GM12878 (cell line): ENCODE results near the gene FGF2. TPM values are rescaled to one million over a fixed set of nuclear protein-coding genes. Genes with fewer than 3 reads are reported as not detected.

ENCODE experiments used
- ATAC-seq: fragments of 200-7000 bp; cut with Tn5 transposase; 3 replicates; pipeline ENCODE4 v1.9.1; 2020; ENCODE audit warnings: mild to moderate bottlenecking, moderate library complexity
- BruUV-seq: library from RNA; stranded (reverse); fragments of 400-500 nt; replicated peaks from 2 replicates; lab custom pipeline; 2021; lab: Mats Ljungman, UMichigan
- CTCF ChIA-PET: fragments of 300-600 bp; sonication (Branson Sonifier 250); formaldehyde crosslinking; extraction: SDS; loops from one replicate; lab custom pipeline; 2021; ENCODE audit warnings: inconsistent platforms; lab: Yijun Ruan, JAX
- POLR2A ChIA-PET: fragments of 350-600 bp; formaldehyde crosslinking; extraction: SDS; loops from one replicate; lab custom pipeline; 2021; ENCODE audit warnings: inconsistent platforms; lab: Charles Lee
- RAD21 ChIA-PET: fragments of 300-600 bp; sonication (Branson Sonifier 250); formaldehyde crosslinking; loops from one replicate; lab custom pipeline; 2023; ENCODE audit warnings: antibody characterized with exemption; ENCODE audit not compliant: unreplicated experiment; lab: Charles Lee
- SMC1A ChIA-PET: fragments of 300-600 bp; sonication (Branson Sonifier 250); formaldehyde crosslinking; loops from one replicate; lab custom pipeline; 2023; ENCODE audit not compliant: unreplicated experiment, uncharacterized antibody; lab: Charles Lee
- DNase-seq: peaks from one replicate; pipeline ENCODE4 v3.0.0-alpha.2; 2011; ENCODE audit warnings: low read depth, low spot score
- FAIRE-seq: peaks from 3 replicates; lab custom pipeline; 2011; peaks lifted over from hg19 to GRCh38; lab: Jason Lieb, UNC
- H2AFZ ChIP-seq: 2 replicates; pipeline ENCODE4 v1.6.0; 2011; ENCODE audit warnings: low read depth, low read length, control low read depth; ENCODE audit not compliant: control insufficient read depth
- H3K27ac ChIP-seq: 2 replicates; pipeline ENCODE4 v1.5.1; 2011; ENCODE audit warnings: control low read depth; ENCODE audit not compliant: control insufficient read depth, insufficient read depth
- H3K27me3 ChIP-seq, 2 experiments: replicated peaks in 1 of 2; 2 replicates each; pipeline versions ENCODE4 v1.6.0 to v1.6.1; 2011; ENCODE audit warnings: low read length in 1 of 2; ENCODE audit not compliant: control insufficient read depth in 2 of 2, insufficient read depth in 2 of 2
- H3K36me3 ChIP-seq, 2 experiments: 2 replicates each; pipeline ENCODE4 v1.5.1; 2011; ENCODE audit warnings: low read length in 1 of 2; ENCODE audit not compliant: control insufficient read depth in 2 of 2, insufficient read depth in 2 of 2
- H3K4me1 ChIP-seq: 2 replicates; pipeline ENCODE4 v1.6.1; 2011; ENCODE audit warnings: mild to moderate bottlenecking, low read length, moderate library complexity, mixed read lengths; ENCODE audit not compliant: control insufficient read depth, insufficient read depth
- H3K4me2 ChIP-seq: 2 replicates; pipeline ENCODE4 v1.6.0; 2011; ENCODE audit warnings: control low read depth; ENCODE audit not compliant: control insufficient read depth, insufficient read depth
- H3K4me3 ChIP-seq: fragments of 200-600 bp; sonication (generic); 2 replicates; pipeline ENCODE4 v1.5.1; 2016
- H3K79me2 ChIP-seq: 2 replicates; pipeline ENCODE4 v1.6.0; 2011; ENCODE audit warnings: low read length; ENCODE audit not compliant: control insufficient read depth, insufficient read depth
- H3K9ac ChIP-seq: 2 replicates; pipeline ENCODE4 v1.8.0; 2011; ENCODE audit warnings: low read length, control low read depth, mixed read lengths; ENCODE audit not compliant: control insufficient read depth, insufficient read depth
- H3K9me3 ChIP-seq: replicated peaks from 3 replicates; pipeline ENCODE4 v1.5.1; 2011; ENCODE audit warnings: mild to moderate bottlenecking, low read length; ENCODE audit not compliant: control insufficient read depth, insufficient read depth
- H4K20me1 ChIP-seq: 2 replicates; pipeline ENCODE4 v1.6.0; 2011; ENCODE audit not compliant: control insufficient read depth, insufficient read depth
- BCL3 ChIP-seq: IDR thresholded peaks from 2 replicates; pipeline ENCODE4 v1.6.1; 2011; ENCODE audit warnings: borderline replicate concordance, low read depth, mild to moderate bottlenecking, moderate library complexity, low read length; ENCODE audit not compliant: insufficient read depth, poor library complexity, severe bottlenecking
- CBFB ChIP-seq: IDR thresholded peaks from 2 replicates; pipeline ENCODE4 v1.6.1; 2016; ENCODE audit warnings: antibody characterized with exemption, low read depth
- E2F8 ChIP-seq: fragments of 450-650 bp; IDR thresholded peaks from 2 replicates; pipeline ENCODE4 v1.6.1; 2018; ENCODE audit warnings: mild to moderate bottlenecking, low read depth, moderate library complexity; ENCODE audit not compliant: partially characterized antibody
- IKZF2 ChIP-seq, 2 experiments: fragments of 450-650 bp; IDR thresholded peaks; 2 replicates each; pipeline ENCODE4 v1.6.1; 2017; ENCODE audit warnings: mild to moderate bottlenecking in 2 of 2, moderate library complexity in 2 of 2
- MLLT1 ChIP-seq: fragments of 450-650 bp; IDR thresholded peaks from 2 replicates; pipeline ENCODE4 v1.6.1; 2016; ENCODE audit warnings: mild to moderate bottlenecking
- MXI1 ChIP-seq: fragments of 150-350 bp; IDR thresholded peaks from 2 replicates; pipeline ENCODE4 v1.6.1; 2011; ENCODE audit warnings: low read depth, mild to moderate bottlenecking, inconsistent platforms, low read length, improper control_type of control experiment
- PBX3 ChIP-seq: IDR thresholded peaks from 2 replicates; pipeline ENCODE4 v1.6.1; 2011; ENCODE audit warnings: mild to moderate bottlenecking, low read depth, low read length, moderate library complexity; ENCODE audit not compliant: insufficient replicate concordance
- RBBP5 ChIP-seq: fragments of 200-600 bp; sonication (generic); conservative IDR thresholded peaks from 2 replicates; pipeline ENCODE4 v1.6.1; 2016
- RELA ChIP-seq: fragments of 450-650 bp; IDR thresholded peaks from 2 replicates; pipeline ENCODE4 v1.8.0; 2014; ENCODE audit warnings: borderline replicate concordance; ENCODE audit not compliant: partially characterized antibody
- RUNX3 ChIP-seq: IDR thresholded peaks from 2 replicates; pipeline ENCODE4 v1.6.1; 2012; ENCODE audit warnings: low read length, inconsistent platforms
- SMAD5 ChIP-seq: IDR thresholded peaks from 2 replicates; pipeline ENCODE4 v1.6.1; 2016; ENCODE audit warnings: antibody characterized with exemption, low read depth
- ZNF217 ChIP-seq: fragments of 450-650 bp; IDR thresholded peaks from 2 replicates; pipeline ENCODE4 v1.6.1; 2017; ENCODE audit warnings: antibody characterized with exemption, mild to moderate bottlenecking
- ZNF24 ChIP-seq: fragments of 450-650 bp; IDR thresholded peaks from 2 replicates; pipeline ENCODE4 v1.6.1; 2017; ENCODE audit warnings: antibody characterized with exemption, mild to moderate bottlenecking
- ZZZ3 ChIP-seq: IDR thresholded peaks from 2 replicates; pipeline ENCODE4 v1.6.1; 2011; ENCODE audit warnings: low read depth; ENCODE audit not compliant: control insufficient read depth, insufficient read length
- WGBS: methylation state at CpG from one replicate; pipeline ENCODE4 v1.1.6; 2016; ENCODE audit warnings: low lambda C conversion rate; ENCODE audit not compliant: insufficient replicate concordance, insufficient coverage; ENCODE audit errors: missing lambda C conversion rate; 5-methylcytosine and 5-hydroxymethylcytosine counted together
- in situ Hi-C: fragments of 300-500 bp; cut with MboI; formaldehyde crosslinking; loops from 9 replicates; pipeline ENCODE4 v1.14.3; 2018; ENCODE audit warnings: mixed read lengths
- intact Hi-C: fragments of 100-400 bp; cut with micrococcal nuclease; formaldehyde crosslinking; loops from one replicate; pipeline ENCODE4 v1.14.2; 2022; ENCODE audit not compliant: unreplicated experiment
- polyA plus RNA-seq, 11 experiments: library from polyadenylated mRNA; depleted of rRNA in 4 of 11; unstranded in 6 of 11; stranded (reverse) in 5 of 11; fragments of >200 nt; fragmentation: Nextera tagmentation in 4 of 11; fragmentation: Illumina TruSeq in 1 of 11; extraction: Ambion mirVana in 4 of 11; extraction: Trizol in 1 of 11; gene quantifications; 1 replicate in 1 of 11; 2 replicates in 10 of 11; pipeline versions ENCODE4 v1.2.1 to v1.2.3, GENCODE V29; 2011 to 2016; ENCODE audit warnings: inconsistent platforms in 2 of 11, missing spikeins in 2 of 11, low read depth in 1 of 11
- total RNA-seq, 4 experiments: library from RNA; depleted of rRNA in 3 of 4; stranded (reverse); fragments of >200 nt in 3 of 4; fragmentation: Illumina TruSeq in 1 of 4; extraction: Trizol in 1 of 4; gene quantifications; 2 replicates each; pipeline versions ENCODE4 v1.2.1 to v1.2.3, GENCODE V29; 2013 to 2021

FGF2 gene
- total and polyA plus RNA-seq, 10 of the 15 experiments (the other 5 are each of a cell fraction or from before 2014, with no cell fraction given), result 0.13 to 1.7 (median 0.25) TPM

GRCh38 chr4:122875949-122876348 is 49.3 kb downstream of the FGF2 start (continued):
- TF ChIP-seq PBX3, result no peak
- TF ChIP-seq SMAD5, result no peak
- TF ChIP-seq BCL3, result no peak
- TF ChIP-seq ZZZ3, result no peak
- TF ChIP-seq, all 136 proteins: peak for 0

GRCh38 chr4:122876456-122876855 is 49.8 kb downstream of the FGF2 start:
- no peak overlapping the region for H3K4me3 ChIP-seq
- in situ Hi-C loops, result no loop called here
- no peaks in the 10 kb centered on the region for H3K36me3 ChIP-seq
- no TSS peak for BruUV-seq
- ChIA-PET SMC1A (interaction anchor here (0.6 kb wide), 2 partner anchors 27 to 806 kb away, joined by 3 read pairs; no protein-coding TSS in a partner anchor), CTCF (no interaction called here), POLR2A (no interaction called here), RAD21 (no interaction called here)
- DNase-seq (no peak), FAIRE-seq (no peak), ATAC-seq (no peak)
- H3K27me3 ChIP-seq, result no peaks in the 10 kb centered on the region; a peak in 1 of 4 replicates
- H3K9me3 ChIP-seq, result peaks cover 3% of the 10 kb centered on the region; the same call in 2 of the 3 replicates
- H3K27ac ChIP-seq, result no peak overlapping the region
- no peak for TF ChIP-seq BCL3
- no peak for TF ChIP-seq RELA
- TF ChIP-seq ZNF24, result no peak
- no peak for TF ChIP-seq MXI1
- TF ChIP-seq ZNF217, result no peak
- TF ChIP-seq MLLT1, result no peak
- TF ChIP-seq RBBP5, result no peak
- TF ChIP-seq CBFB, result no peak
- TF ChIP-seq IKZF2 (IDR thresholded peaks at IDR 0.05), result no peak
- no peak for TF ChIP-seq RUNX3
- no peak for TF ChIP-seq E2F8
- H2AFZ ChIP-seq, result no peak overlapping the region
- no peaks in the 10 kb centered on the region for H3K79me2 ChIP-seq
- H4K20me1 ChIP-seq, result no peaks in the 10 kb centered on the region
- H3K4me2 ChIP-seq, result no peak overlapping the region
- 88% methylated on average over 3 of the region's 3 CpGs for WGBS
- no peak overlapping the region for H3K9ac ChIP-seq
- intact Hi-C loops, result no loop called here
- H3K4me1 ChIP-seq, result no peaks in the 10 kb centered on the region
